IMR-90 (cell line): Measurements from ENCODE around the gene LRP3. TPM values are rescaled to one million over a fixed set of nuclear protein-coding genes. Genes with fewer than 3 reads are reported as not detected.

Experiments used
- ATAC-seq: fragments of 200-7000 bp; cut with Tn5 transposase; 2 replicates; pipeline ENCODE4 v1.9.1; 2020; ENCODE audit warnings: low read depth, mild to moderate bottlenecking, moderate library complexity
- BruUV-seq: library from RNA; stranded (reverse); fragments of 400-500 nt; replicated peaks from 2 replicates; lab custom pipeline; 2021; lab: Mats Ljungman, UMichigan
- CTCF ChIA-PET: fragments of 300-600 bp; formaldehyde crosslinking; extraction: SDS; loops from one replicate; lab custom pipeline; 2021; ENCODE audit warnings: antibody characterized with exemption; lab: Yijun Ruan, JAX
- POLR2A ChIA-PET: fragments of 300-600 bp; sonication (Branson Sonifier 250); formaldehyde crosslinking; loops from one replicate; lab custom pipeline; 2022; ENCODE audit warnings: antibody characterized with exemption; ENCODE audit not compliant: unreplicated experiment; lab: Charles Lee
- DNase-seq: peaks from one replicate; pipeline ENCODE4 v3.0.0; 2013
- H2AFZ ChIP-seq: replicated peaks from 2 replicates; pipeline ENCODE3; 2013; ENCODE audit warnings: low read length, mild to moderate bottlenecking; ENCODE audit not compliant: poor library complexity
- H2AK5ac ChIP-seq: 2 replicates; pipeline ENCODE4 v1.6.1; 2013; ENCODE audit warnings: low read depth, low read length, inconsistent platforms
- H2AK9ac ChIP-seq: replicated peaks from 2 replicates; pipeline ENCODE3; 2013; ENCODE audit warnings: mild to moderate bottlenecking, low read depth, low read length, moderate library complexity; ENCODE audit not compliant: poor library complexity
- H2BK120ac ChIP-seq: 2 replicates; pipeline ENCODE4 v1.6.1; 2013; ENCODE audit warnings: low read depth, low read length, inconsistent platforms
- H2BK15ac ChIP-seq: 3 replicates; pipeline ENCODE4 v1.6.1; 2013; ENCODE audit warnings: low read depth, low read length, inconsistent platforms
- H2BK20ac ChIP-seq: 2 replicates; pipeline ENCODE4 v1.6.1; 2013; ENCODE audit warnings: low read depth, mild to moderate bottlenecking, inconsistent platforms, low read length, moderate library complexity
- H2BK5ac ChIP-seq: 2 replicates; pipeline ENCODE4 v1.6.1; 2013; ENCODE audit warnings: mild to moderate bottlenecking, low read depth, low read length, inconsistent platforms; ENCODE audit not compliant: poor library complexity, severe bottlenecking
- H3K14ac ChIP-seq: replicated peaks from 2 replicates; pipeline ENCODE4 v1.6.1; 2013; ENCODE audit warnings: low read depth, low read length, inconsistent platforms
- H3K18ac ChIP-seq: 2 replicates; pipeline ENCODE4 v1.6.1; 2013; ENCODE audit warnings: low read depth, low read length, control low read depth
- H3K23ac ChIP-seq: 2 replicates; pipeline ENCODE4 v1.6.1; 2013; ENCODE audit warnings: low read depth, low read length, inconsistent platforms
- H3K27ac ChIP-seq: 2 replicates; pipeline ENCODE4 v1.5.1; 2013; ENCODE audit warnings: mild to moderate bottlenecking, control low read depth, low read length; ENCODE audit not compliant: insufficient read depth
- H3K27me3 ChIP-seq: 2 replicates; pipeline ENCODE4 v1.6.1; 2013; ENCODE audit warnings: low read length; ENCODE audit not compliant: control insufficient read depth, insufficient read depth
- H3K36me3 ChIP-seq: 2 replicates; pipeline ENCODE4 v1.6.1; 2013; ENCODE audit warnings: low read length, mixed read lengths; ENCODE audit not compliant: control insufficient read depth, insufficient read depth
- H3K4ac ChIP-seq: 2 replicates; pipeline ENCODE4 v1.6.1; 2013; ENCODE audit warnings: low read depth, low read length, inconsistent platforms
- H3K4me1 ChIP-seq: 2 replicates; pipeline ENCODE4 v1.6.1; 2013; ENCODE audit warnings: low read length, mixed read lengths; ENCODE audit not compliant: control insufficient read depth, insufficient read depth
- H3K4me2 ChIP-seq: 2 replicates; pipeline ENCODE4 v1.6.1; 2013; ENCODE audit warnings: low read depth, mild to moderate bottlenecking, control low read depth, low read length, moderate library complexity
- H3K4me3 ChIP-seq: 2 replicates; pipeline ENCODE4 v1.5.1; 2013; ENCODE audit warnings: low read depth, mild to moderate bottlenecking, control low read depth, low read length, moderate library complexity; ENCODE audit not compliant: insufficient read depth
- H3K56ac ChIP-seq: 2 replicates; pipeline ENCODE4 v1.6.1; 2013; ENCODE audit warnings: low read length, inconsistent platforms; ENCODE audit not compliant: insufficient read depth; ENCODE audit errors: extremely low read depth
- H3K79me1 ChIP-seq, 2 experiments: 2 replicates each; pipeline ENCODE4 v1.6.1; 2013; ENCODE audit warnings: low read length in 2 of 2, inconsistent platforms in 1 of 2, low read depth in 1 of 2
- H3K9ac ChIP-seq: 2 replicates; pipeline ENCODE4 v1.6.1; 2013; ENCODE audit warnings: low read depth, low read length, control low read depth
- H3K9me1 ChIP-seq: 2 replicates; pipeline ENCODE4 v1.6.1; 2013; ENCODE audit warnings: low read length, inconsistent platforms; ENCODE audit not compliant: insufficient read depth
- H3K9me3 ChIP-seq: 2 replicates; pipeline ENCODE4 v1.6.1; 2013; ENCODE audit warnings: low read length; ENCODE audit not compliant: control insufficient read depth, insufficient read depth
- H4K20me1 ChIP-seq: 2 replicates; pipeline ENCODE4 v1.6.1; 2013; ENCODE audit warnings: low read length, inconsistent platforms; ENCODE audit not compliant: insufficient read depth
- H4K5ac ChIP-seq: 2 replicates; pipeline ENCODE4 v1.6.1; 2013; ENCODE audit warnings: mild to moderate bottlenecking, low read depth, low read length, control low read depth
- H4K8ac ChIP-seq, 2 experiments: 2 replicates each; pipeline ENCODE4 v1.6.1; 2013; ENCODE audit warnings: low read depth in 2 of 2, low read length in 2 of 2, control low read depth in 1 of 2, inconsistent platforms in 1 of 2
- H4K91ac ChIP-seq: 2 replicates; pipeline ENCODE4 v1.6.1; 2013; ENCODE audit warnings: low read depth, low read length, inconsistent platforms; ENCODE audit not compliant: insufficient read depth
- BHLHE40 ChIP-seq: fragments of 150-350 bp; IDR thresholded peaks from 2 replicates; pipeline ENCODE4 v1.6.1; 2016; ENCODE audit warnings: mild to moderate bottlenecking, low read depth, low read length
- CEBPB ChIP-seq: IDR thresholded peaks from 2 replicates; pipeline ENCODE4 v1.6.1; 2012; ENCODE audit warnings: low read depth, low read length, improper control_type of control experiment
- CHD1 ChIP-seq: IDR thresholded peaks from 2 replicates; pipeline ENCODE4 v1.6.1; 2012; ENCODE audit warnings: low read depth, low read length, improper control_type of control experiment
- ELK1 ChIP-seq: fragments of 150-350 bp; IDR thresholded peaks from 2 replicates; pipeline ENCODE4 v1.6.1; 2016; ENCODE audit warnings: low read depth, mild to moderate bottlenecking, low read length, moderate library complexity, borderline replicate concordance
- MXI1 ChIP-seq: IDR thresholded peaks from 2 replicates; pipeline ENCODE4 v1.6.1; 2012; ENCODE audit warnings: low read depth, mild to moderate bottlenecking, low read length, moderate library complexity, borderline replicate concordance
- RAD21 ChIP-seq: IDR thresholded peaks from 2 replicates; pipeline ENCODE4 v1.6.1; 2012; ENCODE audit warnings: low read length, improper control_type of control experiment
- SMC3 ChIP-seq: fragments of 150-350 bp; IDR thresholded peaks from 2 replicates; pipeline ENCODE4 v1.6.1; 2016; ENCODE audit warnings: low read depth, mild to moderate bottlenecking, antibody characterized with exemption, low read length, moderate library complexity
- USF2 ChIP-seq: fragments of 150-350 bp; IDR thresholded peaks from 2 replicates; pipeline ENCODE4 v1.6.1; 2017; ENCODE audit warnings: mild to moderate bottlenecking, antibody characterized with exemption, low read length, low read depth
- WGBS, 2 experiments: methylation state at CpG; one replicate each; pipeline versions ENCODE4 v1.1.5 to v1.1.7; 2013; ENCODE audit warnings: missing lambda C conversion rate in 2 of 2; ENCODE audit not compliant: insufficient read length in 1 of 2; ENCODE audit errors: extremely low coverage in 2 of 2; 5-methylcytosine and 5-hydroxymethylcytosine counted together
- dilution Hi-C: fragments of 300-500 bp; cut with HindIII; formaldehyde crosslinking; loops from one replicate; pipeline ENCODE4 v1.14.3; 2018; ENCODE audit warnings: low sequenced_read_pairs; ENCODE audit not compliant: unreplicated experiment
- in situ Hi-C: fragments of 300-500 bp; cut with MboI; formaldehyde crosslinking; loops from 3 replicates; pipeline ENCODE4 v1.14.3; 2019; ENCODE audit warnings: low sequenced_read_pairs, inconsistent platforms, mixed read lengths
- intact Hi-C: fragments of 100-400 bp; cut with micrococcal nuclease; formaldehyde crosslinking; loops from 2 replicates; pipeline ENCODE4 v1.10.0; 2022
- polyA plus RNA-seq, 3 experiments: library from polyadenylated mRNA; depleted of rRNA; stranded (reverse); fragments of >200 nt; gene quantifications; 2 replicates each; pipeline ENCODE4 v1.2.3, GENCODE V29; 2012; ENCODE audit warnings: low replicate concordance in 1 of 3
- total RNA-seq: library from RNA; depleted of rRNA; stranded (reverse); fragments of >200 nt; gene quantifications from 2 replicates; pipeline ENCODE4 v1.2.3, GENCODE V29; 2012

The LRP3 gene
- total and polyA plus RNA-seq, 2 of the 4 experiments (the other 2 are of a cell fraction), result 8.4 to 20.2 TPM

- intact Hi-C loops, result no loop called here
- dilution Hi-C loops, result no loop called here
- POLR2A ChIA-PET, result no interaction called here
Observed at GRCh38 chr19:33240181-33240771, 46.1 kb downstream of the LRP3 start.

More at GRCh38 chr19:33240181-33240771, 46.1 kb downstream of the LRP3 start:
- H2AK9ac ChIP-seq, result no peak overlapping the region
- no peak overlapping the region for H3K14ac ChIP-seq
- no peak overlapping the region for H3K4ac ChIP-seq
- H3K9me3 ChIP-seq, result no peaks in the 10 kb centered on the region
- H4K91ac ChIP-seq, result no peak overlapping the region
- H3K18ac ChIP-seq, result no peak overlapping the region
- no peaks in the 10 kb centered on the region for H3K79me1 ChIP-seq
- no peak overlapping the region for H4K8ac ChIP-seq
- H2BK20ac ChIP-seq, result no peak overlapping the region
- H3K4me3 ChIP-seq, result no peak overlapping the region
- H3K56ac ChIP-seq, result no peak overlapping the region
- no peaks in the 10 kb centered on the region for H4K20me1 ChIP-seq
- no peak overlapping the region for H2BK15ac ChIP-seq
- no peak overlapping the region for H4K5ac ChIP-seq
- no peak overlapping the region for H3K27ac ChIP-seq
- H3K4me1 ChIP-seq, result no peaks in the 10 kb centered on the region
- 50% methylated on average over 2 of the region's 8 CpGs; no CpG with 5 or more reads in 1 of the 2 experiments for WGBS, 2 experiments
- H3K4me2 ChIP-seq, result no peak overlapping the region
- H3K23ac ChIP-seq, result no peak overlapping the region
- ATAC-seq (no peak), DNase-seq (no peak)
- no peaks in the 10 kb centered on the region for H3K9me1 ChIP-seq
- H3K27me3 ChIP-seq, result peaks cover 13% of the 10 kb centered on the region; the same call in 1 of the 2 replicates
- CTCF ChIA-PET, result no interaction called here
- H2BK5ac ChIP-seq, result no peak overlapping the region
- H2AK5ac ChIP-seq, result no peak overlapping the region
- BruUV-seq, result no TSS peak
- TF ChIP-seq USF2, result no peak
- TF ChIP-seq MXI1, result no peak
- TF ChIP-seq SMC3, result no peak
- TF ChIP-seq RAD21, result no peak
- TF ChIP-seq ELK1, result no peak
- TF ChIP-seq CEBPB, result no peak
- no peak for TF ChIP-seq BHLHE40
- TF ChIP-seq CHD1, result no peak
- in situ Hi-C loops, result no loop called here
- H2AFZ ChIP-seq, result no peak overlapping the region
- no peaks in the 10 kb centered on the region for H3K36me3 ChIP-seq
- no peak overlapping the region for H2BK120ac ChIP-seq
- no peak overlapping the region for H3K9ac ChIP-seq
